Iris pigment epithelial cell (primary cell): ENCODE measurements around the gene GPR155.

Experiments used
- DNase-seq: peaks from one replicate; pipeline ENCODE4 v3.0.0-alpha.2; 2011; ENCODE audit warnings: low read depth

The GPR155 gene

GRCh38 chr2:174486563-174487107 lies at the start of gene GPR155:
TSS of gene GPR155 (minus strand) at chr2:174487029. CDS start at chr2:174481956, 5,073 bp downstream.
- DNase-seq = peak; percentile 51

DNA sequence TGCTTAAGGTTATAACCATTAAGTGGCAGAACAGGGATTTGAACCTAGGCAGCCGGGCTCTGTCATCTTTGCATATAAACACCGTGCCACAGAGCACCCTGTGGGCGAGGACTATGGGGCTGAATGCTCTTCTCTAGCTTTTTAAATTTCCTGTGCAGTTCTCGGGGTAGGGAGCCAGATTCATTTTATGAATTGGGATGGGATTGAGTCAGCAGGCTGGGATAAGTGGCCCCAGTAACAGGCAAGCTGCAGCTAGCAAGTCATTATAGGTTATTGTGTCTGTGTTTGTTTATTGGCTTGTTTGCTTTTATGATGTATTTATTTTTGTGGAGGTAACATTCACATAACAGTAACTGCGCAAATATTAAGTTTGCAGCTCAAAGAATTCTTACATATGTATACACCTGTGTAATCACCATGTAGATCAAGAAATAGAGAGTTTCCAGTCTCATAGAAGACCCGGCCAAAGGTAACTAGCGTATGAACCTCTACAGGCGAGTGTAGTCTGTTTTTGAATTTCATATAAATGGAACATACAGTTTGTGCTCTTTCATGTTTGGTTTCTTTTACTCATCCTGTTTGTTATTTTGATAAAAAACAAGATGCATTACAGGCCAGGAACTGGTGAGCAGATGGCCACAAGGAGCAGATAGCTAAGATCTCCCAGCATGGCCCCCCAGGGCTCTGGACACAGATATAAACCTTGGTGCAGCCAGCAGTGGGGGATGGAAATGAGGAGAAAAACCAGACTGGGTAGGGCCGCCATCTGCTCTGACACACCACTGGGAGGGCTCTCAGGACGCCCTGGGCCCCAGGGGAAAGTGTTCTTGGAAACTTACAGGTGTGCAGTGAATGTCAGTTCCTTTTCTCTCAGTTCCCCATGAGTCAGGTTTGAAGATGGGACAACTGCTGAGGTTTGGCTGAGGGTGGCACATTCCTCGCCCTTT lies 49.2 kb upstream of the GPR155 start:
- DNase-seq = no peak

- DNase-seq = no peak
Measured at GRCh38 chr2:174535083-174535482, 48.3 kb upstream of the GPR155 start.

DNA sequence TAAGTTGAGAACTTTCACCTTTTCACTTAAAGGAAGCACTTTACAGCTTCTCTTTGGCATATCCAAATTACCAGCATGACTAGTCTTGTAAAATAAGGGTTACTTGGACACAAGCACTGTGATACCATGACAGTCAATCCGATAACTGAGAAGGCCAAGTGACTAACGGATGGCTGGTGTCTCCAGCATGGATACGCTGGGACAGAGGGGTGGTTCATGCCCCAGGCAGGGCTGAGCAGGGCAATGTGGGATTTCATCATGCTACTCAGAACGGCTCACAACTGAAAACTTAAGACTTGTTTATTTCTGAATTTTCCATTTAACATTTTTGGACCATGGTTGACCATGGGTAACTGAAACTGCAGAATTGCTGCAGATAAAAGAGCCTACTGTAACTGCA lies 43.1 kb upstream of the GPR155 start:
- DNase-seq = no peak

- DNase-seq = no peak
Measured at GRCh38 chr2:174527959-174528358, 41.1 kb upstream of the GPR155 start.

DNA sequence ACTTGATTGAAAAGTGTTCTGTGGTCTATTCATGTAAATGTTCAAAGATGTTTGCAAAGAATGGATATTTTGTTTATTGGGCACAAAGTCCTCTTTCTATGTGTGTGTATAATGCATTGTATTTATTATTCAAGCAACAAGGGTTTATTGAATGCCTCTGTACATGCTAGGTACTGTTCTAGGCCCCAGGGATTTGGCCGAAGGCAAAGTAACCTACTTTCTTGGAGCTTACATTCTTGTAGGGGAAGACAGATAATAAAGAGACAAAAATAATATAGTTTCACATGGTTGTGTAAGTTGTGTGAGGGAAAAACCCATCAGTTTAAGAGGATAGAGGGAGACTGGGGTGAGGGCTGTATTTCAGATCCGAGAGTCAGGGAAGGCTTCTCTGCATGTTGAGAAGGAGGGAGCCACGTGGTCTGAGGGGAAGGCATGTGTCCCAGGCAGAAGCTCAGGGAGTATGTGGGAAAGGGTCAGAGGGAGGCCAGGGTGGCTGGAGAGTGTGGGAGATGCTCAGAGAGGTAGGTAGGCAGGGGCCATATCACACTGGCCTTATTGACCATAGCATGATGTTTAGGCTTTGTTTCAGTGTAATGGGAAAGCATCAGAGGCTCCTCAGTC lies 40.4 kb upstream of the GPR155 start:
- no peak for DNase-seq

DNA sequence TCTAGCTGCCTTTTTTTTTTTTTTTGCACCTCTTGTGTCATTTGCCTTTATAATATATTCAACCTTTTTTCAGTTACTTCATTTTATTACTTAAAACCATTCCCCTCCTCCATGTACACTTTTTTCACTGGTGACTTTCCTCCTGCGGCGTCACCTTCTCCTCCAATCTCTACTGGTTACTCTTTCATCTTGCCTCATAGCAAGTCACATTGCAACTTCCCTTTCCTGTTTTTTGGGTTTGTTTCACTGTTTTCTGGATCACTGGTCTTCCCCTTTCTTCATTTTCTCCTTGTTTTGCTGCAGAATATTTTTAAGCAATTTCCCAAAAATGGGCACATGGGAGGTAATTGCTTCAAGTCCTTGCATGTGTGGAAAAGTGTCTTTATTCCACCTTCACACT lies 37.7 kb upstream of the GPR155 start:
- DNase-seq = no peak

GRCh38 chr2:174522553-174522952 lies 35.7 kb upstream of the GPR155 start:
- peak; percentile 11 for DNase-seq

DNA sequence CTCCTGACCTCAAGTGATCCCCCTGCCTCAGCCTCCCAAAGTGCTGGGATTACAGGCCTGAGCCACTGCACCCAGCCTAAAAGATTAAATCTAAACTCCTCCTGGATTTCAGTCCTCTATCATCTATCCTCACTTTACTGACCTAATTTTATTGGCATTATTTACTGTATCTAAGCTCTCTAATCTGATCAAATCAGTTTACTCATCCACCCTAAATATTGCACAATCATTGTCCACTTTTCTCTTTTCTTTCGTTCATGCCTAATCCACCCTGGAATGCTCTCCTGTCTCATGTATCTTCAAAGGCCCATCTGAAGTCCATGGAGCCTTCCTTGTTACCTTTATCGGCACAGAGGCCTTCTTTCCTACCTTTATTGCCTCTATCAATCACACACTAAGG lies 31.6 kb upstream of the GPR155 start:
- DNase-seq = peak; percentile 31

- no peak for DNase-seq
Measured at GRCh38 chr2:174516501-174517378, 29.9 kb upstream of the GPR155 start.

GRCh38 chr2:174512345-174512744 lies 25.5 kb upstream of the GPR155 start:
- no peak for DNase-seq

- DNase-seq = no peak
Measured at GRCh38 chr2:174511580-174512260, 24.9 kb upstream of the GPR155 start.

GRCh38 chr2:174510583-174511189 lies 23.9 kb upstream of the GPR155 start:
- DNase-seq = peak; percentile 5

GRCh38 chr2:174503161-174503809 lies 16.5 kb upstream of the GPR155 start:
- no peak for DNase-seq

GRCh38 chr2:174499371-174499770 lies 12.5 kb upstream of the GPR155 start:
- DNase-seq = no peak

- peak; percentile 11 for DNase-seq
Measured at GRCh38 chr2:174495365-174496012, 8.7 kb upstream of the GPR155 start.

- DNase-seq = no peak
Measured at GRCh38 chr2:174493549-174494331, 6.9 kb upstream of the GPR155 start.

- DNase-seq = no peak
Measured at GRCh38 chr2:174492963-174493431, 6.2 kb upstream of the GPR155 start.

DNA sequence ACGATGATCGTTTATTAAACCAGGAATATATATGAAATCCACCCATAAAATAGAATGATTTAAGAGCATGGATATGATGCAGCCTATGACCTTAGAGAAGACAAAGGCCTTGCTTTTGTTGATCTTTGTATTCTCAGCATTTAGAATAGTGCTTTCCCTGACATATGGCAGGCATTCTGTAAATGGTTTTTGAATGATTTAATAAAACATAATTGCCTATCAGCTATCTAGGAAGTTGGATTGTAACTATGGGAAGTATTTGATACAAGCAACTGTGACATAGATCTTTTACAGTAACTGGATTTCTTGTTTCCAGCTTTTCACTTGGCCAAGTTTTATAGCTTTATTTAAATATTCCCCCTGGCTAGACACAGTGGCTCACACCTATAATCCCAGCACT lies 5.1 kb upstream of the GPR155 start:
- no peak for DNase-seq
